T-helper 1 cell treated with Interleukin-12 subunit alpha and Interleukin-12 subunit beta and Interleukin-4 antibody, amounts not matched to agents 30 μg/mL and 1 μg/mL, for 36 hours (primary cell): ENCODE results near the gene KRT31.
"Not testable (repeated sequence)": the region's sequence is repeated elsewhere in the genome, so short reads cannot be mapped to it uniquely, and the experiment has no call there.

Source experiments
- H3K27ac Mint-ChIP-seq: one replicate; pipeline ENCODE4 v1.8.0; 2021; ENCODE audit warnings: mild to moderate bottlenecking, mixed read lengths
- H3K27me3 Mint-ChIP-seq: one replicate; pipeline ENCODE4 v1.8.0; 2021; ENCODE audit warnings: low read depth, mixed read lengths
- H3K36me3 Mint-ChIP-seq: one replicate; pipeline ENCODE4 v1.8.0; 2021; ENCODE audit warnings: low read depth, mixed read lengths
- H3K4me1 Mint-ChIP-seq: one replicate; pipeline ENCODE4 v1.8.0; 2021; ENCODE audit warnings: low read depth, mixed read lengths
- H3K4me3 Mint-ChIP-seq: one replicate; pipeline ENCODE4 v1.8.0; 2021; ENCODE audit warnings: mild to moderate bottlenecking, moderate library complexity, mixed read lengths
- H3K9me3 Mint-ChIP-seq: one replicate; pipeline ENCODE4 v1.8.0; 2021; ENCODE audit warnings: mixed read lengths

Gene KRT31

DNA sequence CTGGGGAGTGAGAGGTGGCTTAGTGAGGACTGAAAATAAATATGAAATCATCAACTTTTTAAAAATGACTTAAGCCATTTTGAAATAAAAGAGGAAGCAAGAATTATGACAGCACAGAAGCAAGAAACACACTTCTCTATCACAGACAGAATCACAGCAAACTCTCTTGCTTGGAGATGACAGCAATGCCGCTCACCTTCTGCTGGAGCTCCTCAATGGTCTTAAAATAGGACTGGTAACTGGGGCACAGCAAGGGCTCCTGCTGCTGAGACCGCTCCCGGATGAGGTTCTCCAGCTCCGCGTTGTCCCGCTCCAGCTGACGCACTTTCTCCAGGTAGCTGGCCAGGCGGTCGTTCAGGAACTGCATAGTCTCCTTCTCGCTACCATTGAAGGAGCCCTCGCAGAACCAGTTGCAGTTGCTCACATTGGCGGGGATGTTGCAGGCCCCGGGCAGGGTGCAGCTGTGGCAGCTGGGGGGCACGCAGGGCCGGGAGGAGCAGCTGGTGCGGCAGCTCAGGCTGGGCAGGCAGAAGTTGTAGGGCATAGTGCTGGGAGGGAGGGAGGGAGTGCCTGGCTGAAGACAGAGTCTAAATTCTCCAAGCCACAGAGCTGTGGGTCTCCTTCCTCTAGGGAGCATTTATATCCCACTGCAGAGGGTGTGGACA lies at the start of gene KRT31:
TSS of gene KRT31 (minus strand) at position 613 of the 665 bp plus-strand sequence. CDS start at position 544, 69 bp downstream.
- Mint-ChIP-seq H3K4me3 (no peak within 1 kb of the TSS), H3K4me1 (no peaks in the 10 kb centered on the region), H3K27ac (no peak within 1 kb of the TSS), H3K36me3 (no peaks in the 10 kb centered on the region), H3K27me3 (peaks cover 9% of the 10 kb centered on the region), H3K9me3 (no peaks in the 10 kb centered on the region)

GRCh38 chr17:41446806-41447205 lies 49.4 kb upstream of the KRT31 start:
- Mint-ChIP-seq H3K36me3 (no peaks in the 10 kb centered on the region), H3K4me3 (no peak overlapping the region), H3K9me3 (no peaks in the 10 kb centered on the region), H3K4me1 (no peaks in the 10 kb centered on the region), H3K27me3 (peaks cover 13% of the 10 kb centered on the region), H3K27ac (no peak overlapping the region)

DNA sequence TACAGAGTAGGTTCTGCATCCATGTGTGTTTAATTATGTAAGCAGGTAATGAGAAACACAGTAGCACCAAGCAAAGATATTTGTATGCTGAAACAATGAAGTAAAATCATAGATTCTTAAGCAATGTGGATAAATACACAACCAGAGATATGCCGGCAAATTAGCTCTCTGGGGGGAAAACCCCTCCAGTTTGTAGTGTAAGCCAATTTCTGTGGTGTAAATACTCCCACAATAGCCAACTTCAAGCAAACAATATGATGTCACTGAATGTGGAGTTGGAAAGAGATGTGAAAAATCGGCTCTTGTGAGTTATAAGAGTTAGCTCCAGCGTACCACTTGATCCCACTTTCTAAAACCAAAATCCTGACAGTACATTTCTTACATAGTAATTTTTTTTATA lies 47.2 kb upstream of the KRT31 start:
- Mint-ChIP-seq H3K27me3 (peaks cover 13% of the 10 kb centered on the region), H3K4me1 (no peaks in the 10 kb centered on the region), H3K4me3 (no peak overlapping the region), H3K27ac (no peak overlapping the region), H3K36me3 (no peaks in the 10 kb centered on the region), H3K9me3 (no peaks in the 10 kb centered on the region)

DNA sequence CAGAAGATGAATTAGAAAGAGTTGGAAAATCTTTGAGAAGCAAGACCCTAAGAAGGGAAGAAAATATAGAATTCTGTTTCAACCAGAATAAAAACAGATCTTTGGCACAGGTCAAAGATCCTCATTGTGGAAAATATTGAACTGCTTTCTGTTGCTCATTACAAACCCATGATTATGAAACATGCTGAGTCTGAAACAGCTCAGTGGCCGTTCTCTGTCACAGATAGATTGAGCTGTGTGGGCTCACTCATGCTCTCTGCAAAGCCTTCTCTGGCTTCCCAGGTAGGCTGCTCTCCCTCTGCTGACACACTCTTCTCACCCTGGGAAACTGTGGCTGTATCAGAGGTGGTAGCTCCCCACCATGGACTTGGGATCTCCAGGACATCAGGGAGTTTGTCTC lies 46.8 kb upstream of the KRT31 start:
- Mint-ChIP-seq H3K4me3 (no peak overlapping the region), H3K4me1 (no peaks in the 10 kb centered on the region), H3K27me3 (peaks cover 11% of the 10 kb centered on the region), H3K9me3 (no peaks in the 10 kb centered on the region), H3K36me3 (no peaks in the 10 kb centered on the region), H3K27ac (no peak overlapping the region)

GRCh38 chr17:41442739-41443138 lies 45.3 kb upstream of the KRT31 start:
- Mint-ChIP-seq H3K9me3 (no peaks in the 10 kb centered on the region), H3K4me1 (no peaks in the 10 kb centered on the region), H3K4me3 (no peak overlapping the region), H3K27ac (no peak overlapping the region), H3K27me3 (peaks cover 10% of the 10 kb centered on the region), H3K36me3 (no peaks in the 10 kb centered on the region)

DNA sequence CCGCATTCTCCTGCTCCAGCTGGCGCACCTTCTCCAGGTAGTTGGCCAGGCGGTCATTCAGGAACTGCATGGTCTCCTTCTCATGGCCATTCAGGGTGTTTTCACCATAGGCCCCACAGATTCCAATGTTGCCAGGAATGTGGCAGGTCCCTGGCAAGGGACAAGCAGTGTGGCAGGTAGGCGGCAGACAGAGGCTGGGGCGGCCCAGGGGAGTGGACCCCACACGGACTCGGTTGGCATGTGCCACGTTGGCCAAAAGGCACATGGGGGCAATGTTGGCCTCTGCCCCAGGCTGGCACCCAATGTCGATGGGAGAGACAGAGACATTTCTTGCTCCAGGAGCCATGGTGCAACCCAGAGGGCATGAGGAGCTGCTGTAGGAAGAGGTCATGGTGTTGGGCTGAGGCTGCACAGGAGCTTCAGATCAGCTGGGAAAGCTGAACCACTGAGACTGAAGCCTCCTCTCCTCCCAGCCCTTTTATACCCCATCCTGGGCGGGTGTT lies 43.2 kb upstream of the KRT31 start, which contains the start of gene KRT38:
TSS of gene KRT38 (minus strand) at position 453 of the 503 bp plus-strand sequence. CDS start at position 391, 62 bp downstream.
- Mint-ChIP-seq H3K4me1 (no peaks in the 10 kb centered on the region), H3K27ac (no peak within 1 kb of the TSS), H3K36me3 (no peaks in the 10 kb centered on the region), H3K9me3 (no peaks in the 10 kb centered on the region), H3K27me3 (peaks cover 10% of the 10 kb centered on the region), H3K4me3 (no peak within 1 kb of the TSS)

- Mint-ChIP-seq H3K36me3 (no peaks in the 10 kb centered on the region), H3K27me3 (peaks cover 10% of the 10 kb centered on the region), H3K9me3 (no peaks in the 10 kb centered on the region), H3K4me1 (no peaks in the 10 kb centered on the region), H3K4me3 (no peak overlapping the region), H3K27ac (no peak overlapping the region)
Observed at GRCh38 chr17:41439375-41439774, 42.0 kb upstream of the KRT31 start.

GRCh38 chr17:41437769-41438168 lies 40.4 kb upstream of the KRT31 start:
- Mint-ChIP-seq H3K4me3 (no peak overlapping the region), H3K27me3 (peaks cover 8% of the 10 kb centered on the region), H3K27ac (no peak overlapping the region), H3K4me1 (no peaks in the 10 kb centered on the region), H3K36me3 (no peaks in the 10 kb centered on the region), H3K9me3 (no peaks in the 10 kb centered on the region)

DNA sequence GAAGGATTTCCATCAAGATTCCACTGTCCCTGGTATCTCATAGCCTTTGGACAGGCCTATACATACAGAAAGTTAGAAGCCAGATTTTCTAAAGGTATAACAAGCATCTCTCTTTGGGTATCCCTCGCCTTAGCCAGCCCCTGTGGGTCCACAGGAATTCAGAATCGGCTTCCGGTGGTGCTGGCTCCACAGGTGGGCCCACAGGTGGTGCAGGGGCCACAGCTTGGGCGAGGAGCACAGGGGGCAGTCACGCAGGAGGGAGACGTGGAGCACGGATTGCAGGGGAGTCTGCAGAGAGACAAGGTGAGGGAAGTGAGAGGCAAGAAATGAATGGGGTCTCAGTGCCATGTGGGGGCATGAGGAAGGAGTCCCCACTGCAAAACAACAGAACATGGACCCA lies 39.8 kb upstream of the KRT31 start:
- Mint-ChIP-seq H3K27me3 (peaks cover 8% of the 10 kb centered on the region), H3K27ac (no peak overlapping the region), H3K36me3 (no peaks in the 10 kb centered on the region), H3K4me3 (no peak overlapping the region), H3K9me3 (no peaks in the 10 kb centered on the region), H3K4me1 (no peaks in the 10 kb centered on the region)

GRCh38 chr17:41434415-41434814 lies 37.0 kb upstream of the KRT31 start:
- H3K4me1 Mint-ChIP-seq = no peaks in the 10 kb centered on the region
- no peak overlapping the region for H3K27ac Mint-ChIP-seq
- peaks cover 15% of the 10 kb centered on the region for H3K27me3 Mint-ChIP-seq
- no peaks in the 10 kb centered on the region for H3K36me3 Mint-ChIP-seq
- H3K4me3 Mint-ChIP-seq = no peak overlapping the region
- no peaks in the 10 kb centered on the region for H3K9me3 Mint-ChIP-seq

DNA sequence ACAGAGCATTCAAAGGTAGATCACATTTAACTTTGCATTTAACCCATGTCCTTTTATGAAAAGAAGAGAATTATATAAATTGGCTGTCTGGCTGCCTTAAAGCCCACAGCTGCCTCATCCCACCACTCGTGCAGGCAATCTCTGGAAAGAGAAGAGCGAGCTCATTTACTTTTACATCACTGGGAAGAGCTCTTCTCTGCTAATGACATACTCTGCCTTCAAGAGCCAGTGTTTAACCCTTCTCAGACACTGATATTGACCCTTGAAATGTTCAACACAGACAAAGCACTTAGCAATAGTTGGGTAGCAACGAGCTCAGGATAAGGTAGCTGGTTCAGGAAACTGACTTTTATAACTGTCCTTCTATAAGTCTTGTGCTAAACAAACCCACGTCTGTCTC lies 36.6 kb upstream of the KRT31 start:
- no peak overlapping the region for H3K4me3 Mint-ChIP-seq
- H3K27me3 Mint-ChIP-seq = peaks cover 15% of the 10 kb centered on the region
- no peaks in the 10 kb centered on the region for H3K36me3 Mint-ChIP-seq
- H3K4me1 Mint-ChIP-seq = no peaks in the 10 kb centered on the region
- H3K9me3 Mint-ChIP-seq = no peaks in the 10 kb centered on the region
- H3K27ac Mint-ChIP-seq = no peak overlapping the region

DNA sequence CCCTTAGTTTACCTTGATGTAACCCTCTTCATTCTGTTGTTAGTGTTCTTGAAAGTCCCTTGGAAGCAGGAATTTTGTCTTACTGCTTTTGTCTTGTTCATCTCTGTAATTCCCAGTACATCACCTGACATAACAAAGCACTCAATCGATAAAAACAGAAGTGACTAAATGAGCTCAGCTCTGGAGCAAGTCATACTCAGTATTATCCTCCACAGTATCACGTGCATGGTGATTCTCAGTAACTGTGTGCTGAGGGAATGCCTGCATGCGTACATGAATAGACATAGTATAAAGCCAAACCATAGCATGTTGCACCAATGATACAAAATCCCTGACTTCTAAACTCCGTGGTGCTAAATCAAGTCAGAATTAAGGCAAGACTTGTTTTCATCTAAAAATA lies 36.2 kb upstream of the KRT31 start:
- H3K36me3 Mint-ChIP-seq = no peaks in the 10 kb centered on the region
- H3K27ac Mint-ChIP-seq = no peak overlapping the region
- H3K9me3 Mint-ChIP-seq = no peaks in the 10 kb centered on the region
- no peaks in the 10 kb centered on the region for H3K4me1 Mint-ChIP-seq
- no peak overlapping the region for H3K4me3 Mint-ChIP-seq
- peaks cover 18% of the 10 kb centered on the region for H3K27me3 Mint-ChIP-seq

- H3K27ac Mint-ChIP-seq, H3K36me3 Mint-ChIP-seq, H3K9me3 Mint-ChIP-seq, H3K4me3 Mint-ChIP-seq, H3K4me1 Mint-ChIP-seq: not testable (repeated sequence)
- H3K27me3 Mint-ChIP-seq = peaks cover 24% of the 10 kb centered on the region
Observed at GRCh38 chr17:41430376-41430775, 33.0 kb upstream of the KRT31 start.

DNA sequence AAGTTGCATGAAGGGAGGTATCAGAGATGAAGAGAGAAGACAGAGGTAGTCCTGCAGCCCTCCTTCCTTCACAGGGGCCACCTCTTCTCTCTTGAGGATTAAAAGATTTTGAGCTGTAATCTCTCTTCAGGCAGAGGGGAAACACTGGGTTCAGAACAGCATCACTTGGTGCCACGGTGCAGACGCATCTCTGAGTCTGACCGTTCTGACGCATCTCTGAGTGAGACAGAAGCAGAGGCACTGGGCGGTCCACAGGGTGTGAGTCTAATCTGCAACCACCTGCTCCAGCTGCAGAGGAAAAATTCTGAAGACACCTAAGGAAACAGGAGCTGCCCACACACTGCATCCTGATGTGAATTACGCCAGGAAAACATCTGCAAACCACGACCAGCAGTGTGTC lies 32.3 kb upstream of the KRT31 start:
- H3K36me3 Mint-ChIP-seq = no peaks in the 10 kb centered on the region
- H3K4me1 Mint-ChIP-seq = no peaks in the 10 kb centered on the region
- H3K27ac Mint-ChIP-seq = no peak overlapping the region
- H3K9me3 Mint-ChIP-seq = no peaks in the 10 kb centered on the region
- H3K27me3 Mint-ChIP-seq = peaks cover 24% of the 10 kb centered on the region
- H3K4me3 Mint-ChIP-seq = no peak overlapping the region

GRCh38 chr17:41428591-41429291 lies 31.3 kb upstream of the KRT31 start:
- Mint-ChIP-seq H3K36me3 (no peaks in the 10 kb centered on the region), H3K9me3 (no peaks in the 10 kb centered on the region), H3K27me3 (peaks cover 24% of the 10 kb centered on the region), H3K4me1 (no peaks in the 10 kb centered on the region), H3K27ac (no peak overlapping the region), H3K4me3 (no peak overlapping the region)
